Measurements from ENCODE around the gene SCGB1A1.

DNA sequence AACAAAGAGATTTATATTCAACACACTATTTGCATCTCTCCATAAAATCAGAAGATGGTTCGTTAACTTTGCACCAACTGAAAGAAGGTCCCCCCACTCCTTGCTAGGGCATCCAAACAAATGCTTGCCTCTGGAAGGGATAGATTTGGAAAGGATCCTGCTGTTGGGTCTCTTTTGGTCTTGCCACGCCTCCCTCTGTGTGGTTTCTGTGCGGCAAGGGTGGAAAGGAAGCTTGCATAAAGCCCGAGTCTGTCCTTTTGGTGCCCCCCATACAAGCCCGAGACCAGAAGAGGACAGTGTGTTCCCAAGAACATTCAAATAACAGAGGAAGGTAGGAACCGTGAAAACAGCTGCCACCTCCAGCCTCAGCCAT lies 15.1 kb downstream of the SCGB1A1 start:
- no peak for TF ChIP-seq POLR2A (IDR thresholded peaks at IDR 0.05; ENCODE audit: low read length)
- no peak for TF ChIP-seq GATA1 (IDR thresholded peaks at IDR 0.05; ENCODE audit: low read depth, low read length)
